Osteoblast (primary cell): ENCODE results near the gene SSMEM1. TPM values are rescaled to one million over a fixed set of nuclear protein-coding genes. Genes with fewer than 3 reads are reported as not detected.
"Not testable (repeated sequence)": the region's sequence is repeated elsewhere in the genome, so short reads cannot be mapped to it uniquely, and the experiment has no call there.

ENCODE experiments used
- DNase-seq: peaks from one replicate; pipeline ENCODE4 v3.0.0; 2011; ENCODE audit warnings: low spot score, mixed read lengths; ENCODE audit not compliant: insufficient read length; ENCODE audit errors: missing footprints
- H2AFZ ChIP-seq: 2 replicates; pipeline ENCODE4 v1.6.0; 2011; ENCODE audit warnings: mild to moderate bottlenecking, low read length
- H3K27ac ChIP-seq: 2 replicates; pipeline ENCODE4 v1.5.1; 2011; ENCODE audit warnings: mild to moderate bottlenecking, low read depth, low read length, moderate library complexity
- H3K27me3 ChIP-seq: 2 replicates; pipeline ENCODE4 v1.6.0; 2012; ENCODE audit warnings: mild to moderate bottlenecking, control low read depth, inconsistent platforms, low read length, moderate library complexity; ENCODE audit not compliant: insufficient read depth
- H3K36me3 ChIP-seq: 2 replicates; pipeline ENCODE4 v1.5.1; 2011; ENCODE audit warnings: mild to moderate bottlenecking, low read length, control low read depth, moderate library complexity; ENCODE audit not compliant: insufficient read depth
- H3K4me1 ChIP-seq: 2 replicates; pipeline ENCODE4 v1.5.1; 2011; ENCODE audit warnings: mild to moderate bottlenecking, low read length, control low read depth, moderate library complexity; ENCODE audit not compliant: insufficient read depth
- H3K4me2 ChIP-seq: 2 replicates; pipeline ENCODE4 v1.6.0; 2011; ENCODE audit warnings: mild to moderate bottlenecking, low read length; ENCODE audit not compliant: insufficient read depth
- H3K4me3 ChIP-seq: fragments of 200-600 bp; sonication (generic); 3 replicates; pipeline ENCODE4 v1.5.1; 2012; ENCODE audit warnings: mild to moderate bottlenecking, low read length, inconsistent platforms; ENCODE audit not compliant: insufficient read depth
- H3K79me2 ChIP-seq: 2 replicates; pipeline ENCODE4 v1.6.0; 2012; ENCODE audit warnings: mild to moderate bottlenecking, low read length, control low read depth, inconsistent platforms; ENCODE audit not compliant: insufficient read depth
- H3K9me3 ChIP-seq: 2 replicates; pipeline ENCODE4 v1.5.1; 2011; ENCODE audit warnings: low read depth, low read length, control low read depth
- H4K20me1 ChIP-seq: 2 replicates; pipeline ENCODE4 v1.6.0; 2012; ENCODE audit warnings: mild to moderate bottlenecking, low read length, control low read depth; ENCODE audit not compliant: insufficient read depth
- total RNA-seq: library from RNA; depleted of rRNA; stranded (reverse); fragments of >200 nt; gene quantifications from 2 replicates; pipeline ENCODE4 v1.2.3, GENCODE V29; 2012
- TF ChIP-seq, protein P1 (sequence below): IDR thresholded peaks from 2 replicates; pipeline ENCODE4 v1.5.1; 2011; ENCODE audit warnings: mild to moderate bottlenecking, low read depth, low read length, moderate library complexity; ENCODE audit errors: extremely low read depth

Gene SSMEM1
- total RNA-seq, 1 donor: not detected

DNA sequence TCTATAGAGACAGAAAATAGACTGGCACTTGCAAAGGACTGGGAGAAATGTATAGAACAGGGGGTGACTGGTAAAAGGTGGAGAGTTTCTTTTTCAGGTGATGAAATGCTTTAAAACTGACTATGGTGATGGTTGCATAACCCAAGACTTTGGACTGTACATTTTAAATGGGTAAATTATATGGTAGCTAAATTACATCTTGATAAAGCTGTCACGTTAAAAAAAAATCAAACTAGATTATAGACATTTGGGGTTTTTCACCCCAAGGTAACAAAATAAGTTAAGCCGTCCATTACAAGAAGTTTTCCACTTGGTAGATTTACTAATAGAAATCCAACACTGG lies 26.4 kb upstream of the SSMEM1 start:
- no peaks in the 10 kb centered on the region for H3K9me3 ChIP-seq
- H3K4me2 ChIP-seq: no peak overlapping the region
- peaks cover 9% of the 10 kb centered on the region for H3K4me1 ChIP-seq
- DNase-seq: no peak
- no peaks in the 10 kb centered on the region for H3K79me2 ChIP-seq
- no peak overlapping the region for H3K4me3 ChIP-seq
- TF ChIP-seq, protein P1, sequence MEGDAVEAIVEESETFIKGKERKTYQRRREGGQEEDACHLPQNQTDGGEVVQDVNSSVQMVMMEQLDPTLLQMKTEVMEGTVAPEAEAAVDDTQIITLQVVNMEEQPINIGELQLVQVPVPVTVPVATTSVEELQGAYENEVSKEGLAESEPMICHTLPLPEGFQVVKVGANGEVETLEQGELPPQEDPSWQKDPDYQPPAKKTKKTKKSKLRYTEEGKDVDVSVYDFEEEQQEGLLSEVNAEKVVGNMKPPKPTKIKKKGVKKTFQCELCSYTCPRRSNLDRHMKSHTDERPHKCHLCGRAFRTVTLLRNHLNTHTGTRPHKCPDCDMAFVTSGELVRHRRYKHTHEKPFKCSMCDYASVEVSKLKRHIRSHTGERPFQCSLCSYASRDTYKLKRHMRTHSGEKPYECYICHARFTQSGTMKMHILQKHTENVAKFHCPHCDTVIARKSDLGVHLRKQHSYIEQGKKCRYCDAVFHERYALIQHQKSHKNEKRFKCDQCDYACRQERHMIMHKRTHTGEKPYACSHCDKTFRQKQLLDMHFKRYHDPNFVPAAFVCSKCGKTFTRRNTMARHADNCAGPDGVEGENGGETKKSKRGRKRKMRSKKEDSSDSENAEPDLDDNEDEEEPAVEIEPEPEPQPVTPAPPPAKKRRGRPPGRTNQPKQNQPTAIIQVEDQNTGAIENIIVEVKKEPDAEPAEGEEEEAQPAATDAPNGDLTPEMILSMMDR: no peak
- H3K36me3 ChIP-seq: peaks cover 21% of the 10 kb centered on the region
- no peaks in the 10 kb centered on the region for H4K20me1 ChIP-seq
- no peaks in the 10 kb centered on the region for H3K27me3 ChIP-seq
- H3K27ac ChIP-seq: peak overlapping the region; percentile 65
- no peak overlapping the region for H2AFZ ChIP-seq

DNA sequence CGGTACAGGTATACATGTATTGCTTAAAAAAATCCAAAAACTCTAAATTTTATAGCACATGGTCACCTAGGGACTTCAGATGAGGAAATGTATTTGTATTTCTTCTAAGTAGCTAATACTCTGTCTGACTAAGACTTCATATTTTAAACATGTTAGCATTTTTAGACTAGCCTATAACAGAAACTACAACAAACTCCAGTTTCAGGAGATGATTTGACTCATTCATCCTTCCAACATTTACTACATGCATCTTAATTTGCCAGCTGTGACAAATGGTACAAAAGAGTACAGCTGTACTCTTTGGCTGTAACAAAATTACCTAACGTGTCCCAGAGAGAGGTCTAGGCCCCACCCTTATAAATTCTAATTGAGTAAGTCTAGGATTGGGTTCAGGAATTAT lies 24.7 kb upstream of the SSMEM1 start:
- no peak overlapping the region for H3K4me3 ChIP-seq
- no peak overlapping the region for H3K4me2 ChIP-seq
- H3K79me2 ChIP-seq: no peaks in the 10 kb centered on the region
- H3K9me3 ChIP-seq: no peaks in the 10 kb centered on the region
- H4K20me1 ChIP-seq: no peaks in the 10 kb centered on the region
- TF ChIP-seq, protein P1: no peak
- H3K27me3 ChIP-seq: no peaks in the 10 kb centered on the region
- peaks cover 9% of the 10 kb centered on the region for H3K4me1 ChIP-seq
- DNase-seq: no peak
- no peak overlapping the region for H2AFZ ChIP-seq
- H3K27ac ChIP-seq: no peak overlapping the region
- H3K36me3 ChIP-seq: peaks cover 21% of the 10 kb centered on the region

DNA sequence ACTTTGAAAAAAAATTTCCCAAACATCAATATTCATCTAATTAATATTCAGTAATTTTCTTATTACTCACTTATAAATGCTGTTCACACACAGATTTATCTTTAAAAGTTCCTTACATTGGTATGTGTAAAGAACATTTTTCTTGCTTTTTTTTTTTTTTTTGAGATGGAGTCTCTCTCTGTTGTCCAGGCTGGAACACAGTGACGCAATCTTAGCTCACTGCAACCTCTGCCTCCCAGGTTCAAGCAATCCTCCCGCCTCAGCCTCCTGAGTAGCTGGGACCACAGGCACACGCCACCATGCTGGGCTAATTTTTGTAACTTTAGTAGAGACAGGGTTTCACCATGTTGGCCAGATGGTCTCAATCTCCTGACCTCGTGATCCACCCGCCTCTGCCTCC lies 23.3 kb upstream of the SSMEM1 start:
- H3K4me3 ChIP-seq, H3K4me2 ChIP-seq, H4K20me1 ChIP-seq, H3K27ac ChIP-seq, H3K9me3 ChIP-seq, H3K27me3 ChIP-seq, H2AFZ ChIP-seq, DNase-seq, H3K79me2 ChIP-seq: not testable (repeated sequence)
- H3K4me1 ChIP-seq: peaks cover 10% of the 10 kb centered on the region
- peaks cover 16% of the 10 kb centered on the region for H3K36me3 ChIP-seq

DNA sequence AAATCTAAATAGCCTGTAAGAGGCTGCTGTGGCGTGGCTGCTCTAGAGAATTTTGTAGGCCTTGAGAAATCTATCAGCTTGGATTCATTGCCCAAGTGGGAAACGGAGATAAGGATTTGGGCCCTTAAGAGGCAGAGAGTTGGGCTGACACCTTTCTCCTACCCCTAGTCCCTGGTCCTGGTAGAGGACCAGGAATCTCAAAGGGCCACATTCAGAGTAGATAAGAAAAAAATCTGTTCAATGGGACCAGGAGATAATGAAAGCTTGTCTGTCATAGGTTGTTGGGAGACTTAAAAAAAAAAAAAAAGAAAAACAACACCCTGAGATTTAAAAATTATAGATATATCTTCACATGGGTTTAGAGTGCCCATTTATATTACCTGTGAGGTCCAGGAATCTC lies 20.3 kb upstream of the SSMEM1 start:
- TF ChIP-seq, protein P1: no peak
- Histone ChIP-seq H3K27me3 (no peaks in the 10 kb centered on the region), H3K36me3 (peaks cover 15% of the 10 kb centered on the region)

DNA sequence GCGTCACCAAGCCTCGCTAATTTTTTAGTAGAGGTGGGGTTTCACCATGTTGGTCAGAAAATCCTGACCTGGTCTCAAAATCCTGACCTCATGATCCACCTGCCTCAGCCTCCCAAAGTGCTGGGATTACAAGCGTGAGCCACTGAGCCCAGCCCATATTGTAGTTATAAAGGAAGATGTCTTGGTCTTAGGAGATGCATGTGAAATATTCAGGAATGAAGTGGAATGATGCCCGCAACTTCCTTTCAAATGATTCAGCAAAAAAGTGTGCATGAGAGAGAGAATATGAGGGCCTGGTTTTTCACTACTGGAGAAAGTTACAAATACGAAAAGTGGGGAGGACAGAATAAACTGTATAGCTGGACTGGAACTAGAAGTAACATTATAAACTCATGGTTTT lies 18.3 kb upstream of the SSMEM1 start:
- H3K27me3 ChIP-seq: no peaks in the 10 kb centered on the region
- H3K27ac ChIP-seq: peak overlapping the region; percentile 68

More for the DNA sequence above, 20.3 kb upstream of the SSMEM1 start:
- H3K9me3 ChIP-seq: no peaks in the 10 kb centered on the region
- H2AFZ ChIP-seq: no peak overlapping the region
- no peaks in the 10 kb centered on the region for H4K20me1 ChIP-seq
- H3K4me3 ChIP-seq: no peak overlapping the region
- no peak for DNase-seq
- H3K4me1 ChIP-seq: peaks cover 8% of the 10 kb centered on the region
- no peak overlapping the region for H3K4me2 ChIP-seq
- no peaks in the 10 kb centered on the region for H3K79me2 ChIP-seq
- H3K27ac ChIP-seq: peak overlapping the region; percentile 27

More for the DNA sequence above, 18.3 kb upstream of the SSMEM1 start:
- H3K4me3 ChIP-seq: no peak overlapping the region
- peaks cover 9% of the 10 kb centered on the region for H3K36me3 ChIP-seq
- no peaks in the 10 kb centered on the region for H3K9me3 ChIP-seq
- H2AFZ ChIP-seq: no peak overlapping the region
- TF ChIP-seq, protein P1: no peak
- no peak for DNase-seq
- H4K20me1 ChIP-seq: no peaks in the 10 kb centered on the region
- peaks cover 8% of the 10 kb centered on the region for H3K4me1 ChIP-seq
- H3K4me2 ChIP-seq: no peak overlapping the region
- H3K79me2 ChIP-seq: no peaks in the 10 kb centered on the region
